DOHH2 (cell line): ENCODE results near the gene DZANK1.

Source experiments
- H3F3A ChIP-seq: fragments of 200-600 bp; sonication (generic), shearing (Covaris generic); 2 replicates; pipeline ENCODE4 v1.6.0; 2016; ENCODE audit warnings: antibody characterized with exemption, mild to moderate bottlenecking; ENCODE audit not compliant: control insufficient read depth, insufficient read depth
- H3K27ac ChIP-seq: fragments of 200-600 bp; sonication (generic); 2 replicates; pipeline ENCODE4 v1.5.1; 2014; ENCODE audit warnings: low read depth, mild to moderate bottlenecking, low read length, moderate library complexity
- H3K27me3 ChIP-seq: fragments of 200-600 bp; sonication (generic); 2 replicates; pipeline ENCODE4 v1.6.1; 2014; ENCODE audit warnings: mild to moderate bottlenecking, low read length, mixed read lengths; ENCODE audit not compliant: control insufficient read depth
- H3K36me3 ChIP-seq: fragments of 200-600 bp; sonication (generic); 2 replicates; pipeline ENCODE4 v1.6.1; 2014; ENCODE audit warnings: mild to moderate bottlenecking, low read length, moderate library complexity, mixed read lengths; ENCODE audit not compliant: control insufficient read depth
- H3K4me1 ChIP-seq: fragments of 200-600 bp; sonication (generic); 2 replicates; pipeline ENCODE4 v1.6.1; 2014; ENCODE audit warnings: mild to moderate bottlenecking, low read length, mixed read lengths; ENCODE audit not compliant: control insufficient read depth
- H3K4me2 ChIP-seq: fragments of 200-600 bp; sonication (generic); 2 replicates; pipeline ENCODE4 v1.6.0; 2014; ENCODE audit warnings: mild to moderate bottlenecking, low read length, moderate library complexity
- H3K4me3 ChIP-seq: fragments of 200-600 bp; sonication (generic); 2 replicates; pipeline ENCODE4 v1.5.1; 2014; ENCODE audit warnings: mild to moderate bottlenecking, low read length, mixed read lengths
- H3K79me2 ChIP-seq: fragments of 200-600 bp; sonication (generic); 2 replicates; pipeline ENCODE4 v1.6.1; 2014; ENCODE audit warnings: mild to moderate bottlenecking, low read length, mixed read lengths; ENCODE audit not compliant: control insufficient read depth
- H3K9me2 ChIP-seq: fragments of 200-600 bp; sonication (generic); replicated peaks from 2 replicates; pipeline ENCODE4 v1.6.1; 2014; ENCODE audit warnings: mild to moderate bottlenecking, low read length, mixed read lengths; ENCODE audit not compliant: control insufficient read depth
- H3K9me3 ChIP-seq: fragments of 200-600 bp; sonication (generic); 2 replicates; pipeline ENCODE4 v1.6.1; 2014; ENCODE audit warnings: antibody characterized with exemption, low read length, mixed read lengths; ENCODE audit not compliant: control insufficient read depth, insufficient read depth
- H4K20me1 ChIP-seq: fragments of 200-600 bp; sonication (generic); 2 replicates; pipeline ENCODE4 v1.6.0; 2014; ENCODE audit warnings: low read depth, mild to moderate bottlenecking, antibody characterized with exemption, low read length, moderate library complexity; ENCODE audit not compliant: control insufficient read depth, insufficient read depth
- CTCF ChIP-seq: fragments of 200-600 bp; sonication (generic); IDR thresholded peaks from one replicate; pipeline ENCODE4 v1.5.1; 2014; ENCODE audit warnings: antibody characterized with exemption, mild to moderate bottlenecking, low read depth, low read length; ENCODE audit not compliant: poor library complexity, severe bottlenecking
- EZH2phosphoT487 ChIP-seq: fragments of 200-600 bp; sonication (generic); IDR thresholded peaks from 2 replicates; pipeline ENCODE4 v1.6.1; 2017; ENCODE audit warnings: borderline replicate concordance, mild to moderate bottlenecking, antibody characterized with exemption, low read length, moderate library complexity, mixed read lengths

The DZANK1 gene

DNA sequence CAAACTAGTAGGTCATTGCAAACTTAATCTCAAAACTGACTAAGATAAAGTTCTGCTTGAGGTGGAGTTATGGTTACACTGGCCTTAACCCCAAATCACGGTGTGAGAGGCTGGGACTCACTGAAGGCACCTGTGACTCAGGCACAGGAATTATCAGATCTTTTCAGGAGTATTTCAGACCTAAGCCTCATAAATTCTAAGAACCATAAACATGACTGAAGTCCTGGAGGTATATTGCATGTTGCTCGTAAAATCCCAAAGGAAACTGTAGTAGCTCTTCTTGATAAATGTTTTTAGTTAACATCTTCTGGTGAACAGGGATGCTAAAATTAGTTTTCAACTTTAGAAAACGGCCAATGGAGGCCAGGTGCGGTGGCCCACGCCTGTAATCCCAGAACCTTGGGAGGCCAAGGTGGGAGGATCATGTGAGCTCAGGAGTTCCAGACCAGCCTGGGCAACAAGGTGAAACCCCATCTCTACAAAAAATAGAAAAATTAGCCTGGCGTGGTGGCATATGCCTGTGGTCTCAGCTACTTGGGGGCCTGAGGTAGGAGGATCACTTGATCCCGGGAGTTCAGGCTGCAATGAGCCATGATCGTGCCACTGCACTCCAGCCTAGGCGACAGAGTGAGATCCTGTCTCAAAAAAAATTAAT lies 36.5 kb downstream of the DZANK1 start:
- H3K9me3 ChIP-seq: no peaks in the 10 kb centered on the region
- H3K4me2 ChIP-seq: no peak overlapping the region
- no peaks in the 10 kb centered on the region for H3F3A ChIP-seq
- no peak overlapping the region for H3K4me3 ChIP-seq
- H3K27me3 ChIP-seq: no peaks in the 10 kb centered on the region
- TF ChIP-seq EZH2phosphoT487 (no peak), CTCF (no peak)
- no peak overlapping the region for H3K27ac ChIP-seq
- H3K36me3 ChIP-seq: no peaks in the 10 kb centered on the region
- H3K79me2 ChIP-seq: no peaks in the 10 kb centered on the region
- no peaks in the 10 kb centered on the region for H3K9me2 ChIP-seq
- H4K20me1 ChIP-seq: no peaks in the 10 kb centered on the region
- H3K4me1 ChIP-seq: no peaks in the 10 kb centered on the region

DNA sequence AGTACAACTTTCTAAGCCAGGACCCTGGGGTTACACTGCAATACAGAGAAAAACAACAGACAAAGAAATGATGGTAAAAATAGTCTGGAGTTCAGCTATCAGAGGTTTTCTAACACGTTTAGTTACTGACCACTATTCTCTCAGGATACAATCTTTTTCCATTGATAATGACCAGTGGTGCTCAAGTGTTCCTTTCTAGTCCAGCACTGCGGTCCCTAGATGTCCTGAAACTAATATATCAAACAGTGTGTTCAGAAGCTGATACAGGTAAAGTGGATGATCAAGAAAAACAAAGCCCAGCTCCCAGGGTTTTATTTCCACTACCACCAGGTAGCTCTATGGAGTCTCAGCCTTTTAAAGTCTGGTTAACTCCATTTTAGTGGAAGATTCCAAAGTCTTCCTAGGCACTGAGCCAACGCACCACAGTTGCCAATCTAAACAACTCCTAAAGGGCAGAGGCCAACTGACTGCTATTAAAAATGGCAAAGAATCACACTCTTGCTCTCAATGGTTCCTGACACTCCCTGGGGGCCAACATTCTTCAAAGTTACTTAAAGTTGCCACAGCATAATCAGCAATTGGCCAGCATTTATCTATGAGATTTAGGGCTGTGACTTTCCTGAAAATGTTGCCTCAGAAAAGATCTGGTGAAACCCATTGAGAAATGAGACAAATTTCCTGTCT lies 38.2 kb downstream of the DZANK1 start:
- Histone ChIP-seq H3K4me3 (no peak overlapping the region), H3K4me2 (no peak overlapping the region), H3K36me3 (no peaks in the 10 kb centered on the region), H3K9me3 (no peaks in the 10 kb centered on the region), H3K4me1 (no peaks in the 10 kb centered on the region), H4K20me1 (no peaks in the 10 kb centered on the region), H3K27me3 (no peaks in the 10 kb centered on the region), H3K27ac (no peak overlapping the region), H3K79me2 (no peaks in the 10 kb centered on the region), H3F3A (no peaks in the 10 kb centered on the region), H3K9me2 (no peaks in the 10 kb centered on the region)
- TF ChIP-seq EZH2phosphoT487 (no peak), CTCF (no peak)

DNA sequence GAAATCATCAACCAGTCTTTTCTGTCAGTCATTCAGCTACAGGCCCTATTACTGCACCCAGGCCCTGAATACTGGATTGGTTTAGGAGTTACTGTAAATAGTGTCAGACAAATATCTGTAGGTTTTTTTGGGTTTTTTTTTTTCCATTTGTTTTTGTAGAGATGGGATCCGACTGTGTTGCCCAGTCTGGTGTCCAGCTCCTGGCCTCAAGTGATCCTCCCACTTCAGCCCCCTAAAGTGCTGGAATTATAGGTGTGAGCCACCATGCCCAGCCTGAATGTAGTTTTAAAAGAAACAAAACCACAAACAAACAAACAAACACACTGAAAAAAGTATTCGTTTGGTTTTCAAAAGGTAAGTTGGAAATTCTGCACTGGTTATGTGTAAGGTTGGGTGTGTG lies 39.6 kb downstream of the DZANK1 start:
- TF ChIP-seq EZH2phosphoT487 (no peak), CTCF (no peak)
- no peak overlapping the region for H3K4me2 ChIP-seq
- H3K27ac ChIP-seq: no peak overlapping the region

More for the DNA sequence above, 39.6 kb downstream of the DZANK1 start:
- no peaks in the 10 kb centered on the region for H3F3A ChIP-seq
- H3K36me3 ChIP-seq: no peaks in the 10 kb centered on the region
- H3K9me2 ChIP-seq: no peaks in the 10 kb centered on the region
- no peaks in the 10 kb centered on the region for H3K4me1 ChIP-seq
- H4K20me1 ChIP-seq: no peaks in the 10 kb centered on the region
- H3K9me3 ChIP-seq: no peaks in the 10 kb centered on the region
- H3K27me3 ChIP-seq: no peaks in the 10 kb centered on the region
- H3K4me3 ChIP-seq: no peak overlapping the region
- H3K79me2 ChIP-seq: no peaks in the 10 kb centered on the region
